HL-60 (cell line): Measurements from ENCODE around the gene LRRC8B.

Experiments used
- CTCF ChIP-seq: IDR thresholded peaks from one replicate; pipeline ENCODE4 v1.5.1; 2011; ENCODE audit warnings: low read length, control low read depth, inconsistent platforms; ENCODE audit not compliant: insufficient read depth
- REST ChIP-seq: IDR thresholded peaks from 2 replicates; pipeline ENCODE4 v1.6.1; 2012; ENCODE audit warnings: low read depth; ENCODE audit not compliant: insufficient replicate concordance

GRCh38 chr1:89633800-89634625 lies 109.4 kb downstream of the LRRC8B start:
- TF ChIP-seq REST = no peak
- no peak for TF ChIP-seq CTCF
